ENCODE results near the gene STBD1. TPM values are rescaled to one million over a fixed set of nuclear protein-coding genes. Genes with fewer than 3 reads are reported as not detected.
"Not testable (repeated sequence)": the region's sequence is repeated elsewhere in the genome, so short reads cannot be mapped to it uniquely, and the experiment has no call there.

The STBD1 gene
- polyA plus RNA-seq, 1 donor from 2014 or later = not detected

- H3K4me2 ChIP-seq (ENCODE audit: low read length); H3K9me3 ChIP-seq (ENCODE audit: low read length); H3K27ac ChIP-seq (ENCODE audit: low read length); H3F3A ChIP-seq (ENCODE audit: insufficient read depth, low read length, poor library complexity, severe bottlenecking); H3K27me3 ChIP-seq (ENCODE audit: insufficient read depth, low read depth, low read length); H3K4me3 ChIP-seq (ENCODE audit: low read length); H3K79me2 ChIP-seq (replicated peaks; ENCODE audit: insufficient read depth, low read length); H3K9ac ChIP-seq (ENCODE audit: low read length); H2AFZ ChIP-seq (ENCODE audit: low read depth, low read length); H3K9me2 ChIP-seq (ENCODE audit: insufficient read depth, low read length); H3K36me3 ChIP-seq (ENCODE audit: insufficient read depth, low read length); H4K20me1 ChIP-seq (ENCODE audit: insufficient read depth): not testable (repeated sequence)
These were observed 53.4 kb downstream of the STBD1 start for GRCh38 chr4:76359881-76360466.

Small RNA genes lying within 50 kb of the gene (small RNA-seq; reads per million reads assigned to genes)
- gene RNU6-1000P = 0 reads per million in 3 experiments

Other genes starting within 250 kb of the STBD1 start
- gene ART3, start 232.0 kb upstream of the STBD1 start, polyA plus RNA-seq = 0.25 TPM in 1 of 2 replicates, not detected in the other
- 103 and 123 TPM in 2 replicates for gene NUP54, start 158.3 kb upstream of the STBD1 start, polyA plus RNA-seq
- gene SCARB2, start 92.9 kb upstream of the STBD1 start, polyA plus RNA-seq = 235 and 256 TPM in 2 replicates
- gene FAM47E, start 55.0 kb upstream of the STBD1 start, polyA plus RNA-seq = 2.9 and 3.7 TPM in 2 replicates
- not detected in 2 replicates for gene CCDC158, start 114.4 kb downstream of the STBD1 start, polyA plus RNA-seq
- 2.7 and 8.0 TPM in 2 replicates for gene SHROOM3, start 128.5 kb downstream of the STBD1 start, polyA plus RNA-seq